HG02759 (cell line): Measurements from ENCODE around the gene RASGEF1C.
"Not testable (repeated sequence)": the region's sequence is repeated elsewhere in the genome, so short reads cannot be mapped to it uniquely, and the experiment has no call there.

Source experiments
- ATAC-seq: cut with Tn5 transposase; IDR thresholded peaks from one replicate; pipeline ENCODE4 v1.9.1; 2021; ENCODE audit warnings: mild to moderate bottlenecking, moderate library complexity; ENCODE audit not compliant: unreplicated experiment

The RASGEF1C gene

GRCh38 chr5:180212363-180213255 lies 3.6 kb upstream of the RASGEF1C start:
- ATAC-seq, result no peak

GRCh38 chr5:180211761-180212035 lies 2.7 kb upstream of the RASGEF1C start:
- no peak for ATAC-seq

- no peak for ATAC-seq
These were observed 2.1 kb upstream of the RASGEF1C start for GRCh38 chr5:180210961-180211760.

GRCh38 chr5:180210077-180210476 lies 1.1 kb upstream of the RASGEF1C start:
- ATAC-seq, result not testable (repeated sequence)

GRCh38 chr5:180208435-180209081 lies 453 bp downstream of the RASGEF1C start:
- ATAC-seq, result peak; percentile 45

- no peak for ATAC-seq
These were observed 975 bp downstream of the RASGEF1C start for GRCh38 chr5:180208038-180208434.

- no peak for ATAC-seq
These were observed 1.4 kb downstream of the RASGEF1C start for GRCh38 chr5:180207593-180207992.

- no peak for ATAC-seq
These were observed 2.0 kb downstream of the RASGEF1C start for GRCh38 chr5:180206993-180207392.

- ATAC-seq, result no peak
These were observed 3.1 kb downstream of the RASGEF1C start for GRCh38 chr5:180205916-180206315.

GRCh38 chr5:180204276-180204819 lies 4.7 kb downstream of the RASGEF1C start:
- ATAC-seq, result no peak

GRCh38 chr5:180202939-180203573 lies 6.0 kb downstream of the RASGEF1C start:
- no peak for ATAC-seq

GRCh38 chr5:180201051-180201987 lies 7.7 kb downstream of the RASGEF1C start:
- ATAC-seq, result no peak

GRCh38 chr5:180199390-180199789 lies 9.6 kb downstream of the RASGEF1C start:
- no peak for ATAC-seq

GRCh38 chr5:180198208-180198607 lies 10.8 kb downstream of the RASGEF1C start:
- no peak for ATAC-seq

- no peak for ATAC-seq
These were observed 11.9 kb downstream of the RASGEF1C start for GRCh38 chr5:180197016-180197702.

GRCh38 chr5:180194410-180195345 lies 14.3 kb downstream of the RASGEF1C start:
- ATAC-seq, result no peak

GRCh38 chr5:180193749-180194375 lies 15.1 kb downstream of the RASGEF1C start:
- no peak for ATAC-seq

- ATAC-seq, result no peak
These were observed 17.3 kb downstream of the RASGEF1C start for GRCh38 chr5:180191716-180192115.
